H1 (cell line): ENCODE results near the gene YIPF3. TPM values are rescaled to one million over a fixed set of nuclear protein-coding genes. Genes with fewer than 3 reads are reported as not detected.

Experiments used
- CTCF ChIA-PET: fragments of 300-600 bp; sonication (Branson Sonifier 250); formaldehyde crosslinking; loops from one replicate; lab custom pipeline; 2021; ENCODE audit not compliant: partially characterized antibody; lab: Charles Lee
- POLR2A ChIA-PET: fragments of 300-600 bp; sonication (Branson Sonifier 250); formaldehyde crosslinking; loops from one replicate; lab custom pipeline; 2021; ENCODE audit warnings: inconsistent platforms; ENCODE audit not compliant: partially characterized antibody; lab: Charles Lee
- DNase-seq, 2 experiments: peaks; one replicate each; pipeline versions ENCODE4 v3.0.0 to v3.0.0-alpha.2; 2010 to 2022; ENCODE audit warnings: low spot score in 2 of 2, low read depth in 1 of 2, mixed read lengths in 1 of 2
- FAIRE-seq: peaks from 2 replicates; lab custom pipeline; 2011; peaks lifted over from hg19 to GRCh38; lab: Jason Lieb, UNC
- H2AFZ ChIP-seq: 2 replicates; pipeline ENCODE4 v1.8.1; 2012; ENCODE audit warnings: low read length, inconsistent platforms
- H2AK5ac ChIP-seq: 2 replicates; pipeline ENCODE4 v1.6.1; 2013; ENCODE audit warnings: low read depth, low read length
- H2BK120ac ChIP-seq: replicated peaks from 2 replicates; pipeline ENCODE3; 2013; ENCODE audit warnings: low read depth, low read length, inconsistent platforms
- H2BK12ac ChIP-seq: 2 replicates; pipeline ENCODE4 v1.6.1; 2013; ENCODE audit warnings: low read depth, low read length
- H2BK15ac ChIP-seq: 2 replicates; pipeline ENCODE4 v1.6.1; 2013; ENCODE audit warnings: low read length
- H2BK20ac ChIP-seq: 2 replicates; pipeline ENCODE4 v1.6.1; 2013; ENCODE audit warnings: low read length
- H2BK5ac ChIP-seq: 2 replicates; pipeline ENCODE4 v1.6.1; 2013; ENCODE audit warnings: low read depth, low read length
- H3K14ac ChIP-seq: 2 replicates; pipeline ENCODE4 v1.6.1; 2013; ENCODE audit warnings: inconsistent platforms; ENCODE audit not compliant: insufficient read length
- H3K18ac ChIP-seq: 2 replicates; pipeline ENCODE4 v1.6.1; 2013; ENCODE audit warnings: low read length; ENCODE audit errors: extremely low read depth
- H3K23ac ChIP-seq: 2 replicates; pipeline ENCODE4 v1.6.1; 2013; ENCODE audit warnings: inconsistent platforms; ENCODE audit not compliant: insufficient read length
- H3K23me2 ChIP-seq: 2 replicates; pipeline ENCODE4 v1.6.1; 2013; ENCODE audit warnings: low read depth, low read length
- H3K27ac ChIP-seq: 2 replicates; pipeline ENCODE4 v1.6.1; 2011; ENCODE audit warnings: low read depth, low read length, inconsistent platforms
- H3K27me3 ChIP-seq, 4 experiments: replicated peaks in 1 of 4; 1 replicate in 1 of 4; 2 replicates in 3 of 4; pipeline versions ENCODE4 v1.6.1 to v1.8.1; 2011 to 2013; ENCODE audit warnings: low read length in 3 of 4, mild to moderate bottlenecking in 3 of 4, inconsistent platforms in 2 of 4, mixed read lengths in 2 of 4, moderate library complexity in 1 of 4; ENCODE audit not compliant: control insufficient read depth in 3 of 4, insufficient read depth in 3 of 4; ENCODE audit errors: extremely low read depth in 1 of 4
- H3K36me3 ChIP-seq, 4 experiments: 2 replicates each; pipeline versions ENCODE4 v1.6.1 to v1.8.1; 2011 to 2013; ENCODE audit warnings: mild to moderate bottlenecking in 4 of 4, low read length in 3 of 4, moderate library complexity in 2 of 4, control low read depth in 1 of 4, inconsistent platforms in 1 of 4; ENCODE audit not compliant: insufficient read depth in 4 of 4, control insufficient read depth in 2 of 4
- H3K4ac ChIP-seq: replicated peaks from 2 replicates; pipeline ENCODE3; 2013; ENCODE audit warnings: low read length, low read depth, mixed read lengths, inconsistent platforms; ENCODE audit not compliant: insufficient read length
- H3K4me1 ChIP-seq, 4 experiments: replicated peaks in 1 of 4; 1 replicate in 1 of 4; 2 replicates in 3 of 4; pipeline versions ENCODE4 v1.6.1 to v1.8.1; 2011 to 2013; ENCODE audit warnings: low read length in 3 of 4, inconsistent platforms in 2 of 4, mixed read lengths in 1 of 4; ENCODE audit not compliant: insufficient read depth in 4 of 4, control insufficient read depth in 3 of 4
- H3K4me2 ChIP-seq, 2 experiments: 2 replicates each; pipeline versions ENCODE4 v1.6.1 to v1.8.1; 2011 to 2013; ENCODE audit warnings: low read depth in 2 of 2, low read length in 2 of 2, control low read depth in 1 of 2, inconsistent platforms in 1 of 2, mild to moderate bottlenecking in 1 of 2; ENCODE audit not compliant: insufficient read depth in 1 of 2
- H3K4me3 ChIP-seq, 4 experiments: fragments of 200-600, 300-600 bp in 1 of 4; sonication (generic), shearing (Covaris generic), sonication (Bioruptor Twin) in 1 of 4; 2 replicates each; pipeline versions ENCODE4 v1.5.1 to v1.8.1; 2011 to 2016; ENCODE audit warnings: low read length in 4 of 4, low read depth in 3 of 4, control low read depth in 2 of 4, inconsistent platforms in 2 of 4, mild to moderate bottlenecking in 2 of 4, mixed read lengths in 1 of 4, moderate library complexity in 1 of 4; ENCODE audit not compliant: insufficient read depth in 2 of 4; ENCODE audit errors: extremely low read depth in 1 of 4
- H3K56ac ChIP-seq: replicated peaks from 2 replicates; pipeline ENCODE3; 2013; ENCODE audit warnings: low read depth, mild to moderate bottlenecking, mixed read lengths, low read length, inconsistent platforms; ENCODE audit not compliant: insufficient read length
- H3K79me1 ChIP-seq: 2 replicates; pipeline ENCODE4 v1.6.1; 2013; ENCODE audit warnings: low read depth, low read length, control low read depth
- H3K79me2 ChIP-seq, 2 experiments: 2 replicates each; pipeline versions ENCODE4 v1.6.1 to v1.8.1; 2012 to 2013; ENCODE audit warnings: low read length in 2 of 2, mild to moderate bottlenecking in 2 of 2, inconsistent platforms in 1 of 2; ENCODE audit not compliant: insufficient read depth in 2 of 2, control insufficient read depth in 1 of 2
- H3K9ac ChIP-seq, 4 experiments: replicated peaks in 1 of 4; 1 replicate in 1 of 4; 2 replicates in 3 of 4; pipeline versions ENCODE4 v1.6.1 to v1.8.1; 2011 to 2013; ENCODE audit warnings: low read depth in 3 of 4, low read length in 3 of 4, control low read depth in 2 of 4, mild to moderate bottlenecking in 2 of 4, moderate library complexity in 2 of 4, inconsistent platforms in 1 of 4; ENCODE audit errors: extremely low read depth in 1 of 4
- H3K9me3 ChIP-seq, 2 experiments: 2 replicates each; pipeline versions ENCODE4 v1.6.1 to v1.8.1; 2012 to 2013; ENCODE audit warnings: mild to moderate bottlenecking in 2 of 2, moderate library complexity in 2 of 2, control low read depth in 1 of 2, inconsistent platforms in 1 of 2, low read depth in 1 of 2, low read length in 1 of 2, mixed read lengths in 1 of 2; ENCODE audit not compliant: insufficient read depth in 2 of 2
- H4K20me1 ChIP-seq, 2 experiments: replicated peaks in 1 of 2; 2 replicates each; pipeline versions ENCODE3 to v1.8.1; 2011 to 2013; ENCODE audit warnings: inconsistent platforms in 2 of 2, low read length in 2 of 2, mild to moderate bottlenecking in 1 of 2; ENCODE audit not compliant: insufficient read depth in 2 of 2, control insufficient read depth in 1 of 2
- H4K5ac ChIP-seq: 2 replicates; pipeline ENCODE4 v1.6.1; 2013; ENCODE audit warnings: low read length, low read depth, mixed read lengths, inconsistent platforms; ENCODE audit not compliant: insufficient read length
- H4K8ac ChIP-seq: 2 replicates; pipeline ENCODE4 v1.8.0; 2013; ENCODE audit warnings: mild to moderate bottlenecking, moderate library complexity, low read length, inconsistent platforms; ENCODE audit not compliant: insufficient read depth; ENCODE audit errors: extremely low read depth
- H4K91ac ChIP-seq: replicated peaks from 2 replicates; pipeline ENCODE3; 2013; ENCODE audit warnings: low read length, mixed read lengths, inconsistent platforms; ENCODE audit not compliant: insufficient read length
- RNF2 ChIP-seq: fragments of 200-900, 300-1000 bp; sonication (generic); IDR thresholded peaks from 2 replicates; pipeline ENCODE4 v1.7.1; 2016; ENCODE audit warnings: borderline replicate concordance, low read depth, mild to moderate bottlenecking, antibody characterized with exemption, low read length; ENCODE audit not compliant: poor library complexity, severe bottlenecking; ENCODE audit errors: missing control alignments
- SIN3A ChIP-seq, 2 experiments: IDR thresholded peaks in 1 of 2; conservative IDR thresholded peaks in 1 of 2; 2 replicates each; pipeline ENCODE4 v1.6.1; 2011 to 2012; ENCODE audit warnings: low read length in 2 of 2, improper control_type of control experiment in 1 of 2, low read depth in 1 of 2, mild to moderate bottlenecking in 1 of 2
- TAF1 ChIP-seq: IDR thresholded peaks from 2 replicates; pipeline ENCODE4 v1.6.1; 2011; ENCODE audit warnings: mild to moderate bottlenecking, low read depth, low read length
- WGBS, 2 experiments: shearing (Covaris generic) in 1 of 2; methylation state at CpG; one replicate each; pipeline versions ENCODE4 v1.1.6 to v1.1.7; 2013 to 2015; ENCODE audit warnings: low lambda C conversion rate in 2 of 2, mixed read lengths in 2 of 2, inconsistent platforms in 1 of 2, low coverage in 1 of 2, missing lambda C conversion rate in 1 of 2; ENCODE audit not compliant: insufficient replicate concordance in 2 of 2, insufficient coverage in 1 of 2, insufficient read length in 1 of 2; ENCODE audit errors: extremely low coverage in 1 of 2, missing lambda C conversion rate in 1 of 2; 5-methylcytosine and 5-hydroxymethylcytosine counted together
- polyA plus RNA-seq, 7 experiments: library from polyadenylated mRNA; depleted of rRNA in 3 of 7; stranded (reverse) in 5 of 7; unstranded in 2 of 7; fragments of >200 nt in 5 of 7; fragments of 200-250 nt in 2 of 7; gene quantifications; 1 replicate in 5 of 7; 2 replicates in 1 of 7; 4 replicates in 1 of 7; pipeline versions ENCODE4 v1.2.1 to v1.2.3, GENCODE V29; 2011 to 2013; ENCODE audit warnings: missing spikeins in 2 of 7, mixed read lengths in 2 of 7
- total RNA-seq: library from RNA; stranded (reverse); fragmentation: NEBNext Ultra II Directional; extraction: Animal tissue kit (Norgen Biotek cat#: 25700); gene quantifications from 2 replicates; pipeline ENCODE4 v1.2.1, GENCODE V29; 2021

The YIPF3 gene
- total and polyA plus RNA-seq, 2 of the 8 experiments (the other 6 are each of a cell fraction or from before 2014, with no cell fraction given): 77.2 to 225 TPM

DNA sequence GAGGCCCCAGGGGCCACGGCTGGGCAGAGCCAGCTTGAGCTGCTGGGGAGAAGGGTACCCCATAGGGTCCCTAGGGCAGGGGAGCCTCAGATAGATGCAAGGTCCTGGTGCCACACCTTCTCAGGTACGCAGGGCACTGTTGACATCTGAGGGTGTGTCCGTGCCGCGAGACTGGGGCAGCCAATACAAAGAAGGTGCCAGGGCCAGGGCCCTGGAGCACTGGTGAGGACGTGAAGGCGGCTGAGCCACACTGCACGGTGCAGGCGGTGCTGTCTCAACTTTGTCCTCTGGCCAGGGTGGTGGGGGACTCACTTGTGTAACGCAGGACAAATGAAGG, 5.9 kb downstream of the YIPF3 start:
- Histone ChIP-seq H2BK15ac (no peak overlapping the region), H2BK120ac (no peak overlapping the region), H2BK5ac (no peak overlapping the region), H2BK12ac (no peak overlapping the region), H3K23ac (no peak overlapping the region), H3K79me1 (peaks cover 7% of the 10 kb centered on the region), H3K27me3 (peaks cover 0 to 19% (median 15%) of the 10 kb centered on the region in 4 experiments; a peak in 5 of 7 replicates), H3K18ac (no peak overlapping the region), H2AK5ac (no peak overlapping the region), H3K23me2 (peaks cover 12% of the 10 kb centered on the region), H4K91ac (no peak overlapping the region), H4K20me1 (peaks cover 4 to 19% of the 10 kb centered on the region in 2 experiments), H3K79me2 (peaks cover 1 to 7% of the 10 kb centered on the region in 2 experiments), H3K27ac (peak overlapping the region; percentile 51), H3K9ac (no peak overlapping the region; a peak in 1 of 7 replicates), H2AFZ (no peak overlapping the region), H3K56ac (no peak overlapping the region), H3K36me3 (peaks cover 14 to 37% (median 21%) of the 10 kb centered on the region in 4 experiments; a peak in 7 of 8 replicates), H2BK20ac (no peak overlapping the region), H3K4me1 (peaks cover 0 to 24% (median 11%) of the 10 kb centered on the region in 4 experiments; a peak in 6 of 7 replicates)
- ChIA-PET POLR2A (interaction anchor here (1.6 to 12.6 kb wide), 11 partner anchors 9 to 264 kb away, joined by 3 to 147 read pairs (median 6); partner anchors contain the start of genes DLK2, GTPBP2, POLR1C and YIPF3), CTCF (interaction anchor here (0.9 to 24.2 kb wide), 4 partner anchors 9 to 66 kb away, joined by 3 to 536 read pairs (median 3); partner anchors contain the start of gene TJAP1)
- WGBS, 2 experiments: 89% methylated on average over 10 of the region's 10 CpGs; no CpG with 5 or more reads in 1 of the 2 experiments
- no peak for DNase-seq
- TF ChIP-seq RNF2 (no peak), TAF1 (no peak), SIN3A (conservative IDR thresholded peaks at IDR 0.05 in 1 of 2, IDR thresholded peaks at IDR 0.05 in 1 of 2; ENCODE audit: low read depth in 1 of 2, low read length in 2 of 2) (no peak)
- TF ChIP-seq, all 59 proteins: peak for 0
- Histone ChIP-seq H3K4ac (no peak overlapping the region), H3K9me3 (no peaks in the 10 kb centered on the region), H4K5ac (no peak overlapping the region), H3K4me3 (peak overlapping the region; percentile 47 to 77 (median 68); a peak in 6 of 8 replicates), H4K8ac (no peak overlapping the region), H3K4me2 (peak overlapping the region; percentile 62 to 97), H3K14ac (no peak overlapping the region)
- FAIRE-seq: no peak
